K562 (cell line): ENCODE data around the gene PRPSAP1. TPM values are rescaled to one million over a fixed set of nuclear protein-coding genes. Genes with fewer than 3 reads are reported as not detected.
A peak's percentile ranks its signal among the peaks of the same experiment; 100 is the strongest.

Experiments
- ATAC-seq: fragments of 200-7000 bp; cut with Tn5 transposase; 3 replicates; pipeline ENCODE4 v1.9.1; 2020; ENCODE audit warnings: moderate library complexity
- BruUV-seq: library from RNA; stranded (reverse); fragments of 400-500 nt; replicated peaks from 2 replicates; lab custom pipeline; 2021; lab: Mats Ljungman, UMichigan
- CTCF ChIA-PET: fragments of 300-600 bp; formaldehyde crosslinking; extraction: SDS; loops from one replicate; lab custom pipeline; 2021; ENCODE audit warnings: low intra/inter-chr PET ratio; lab: Yijun Ruan, JAX
- POLR2A ChIA-PET: fragments of 300-600, 350-650 bp; sonication (Branson Sonifier 250); formaldehyde crosslinking; extraction: SDS; loops from one replicate; lab custom pipeline; 2021; ENCODE audit warnings: antibody characterized with exemption, inconsistent platforms; lab: Yijun Ruan, JAX
- DNase-seq, 4 experiments: peaks; one replicate each; pipeline versions ENCODE4 v3.0.0 to v3.0.0-alpha.2; 2011 to 2018; ENCODE audit warnings: low spot score in 3 of 4, mixed read lengths in 3 of 4; ENCODE audit errors: extremely low read depth in 1 of 4
- FAIRE-seq: peaks from 2 replicates; lab custom pipeline; 2011; peaks lifted over from hg19 to GRCh38; lab: Jason Lieb, UNC
- H2AFZ ChIP-seq: 2 replicates; pipeline ENCODE4 v1.6.0; 2011; ENCODE audit warnings: low read depth, low read length, control low read depth, inconsistent platforms
- H3K27ac ChIP-seq: fragments of 200-600 bp; 3 replicates; pipeline ENCODE4 v1.8.0; 2011; ENCODE audit warnings: low read depth, mild to moderate bottlenecking, control low read depth, inconsistent platforms, low read length, moderate library complexity, mixed read lengths; ENCODE audit errors: extremely low read depth
- H3K27me3 ChIP-seq, 2 experiments: fragments of 300-600 bp in 1 of 2; 2 replicates in 1 of 2; 3 replicates in 1 of 2; pipeline versions ENCODE4 v1.6.0 to v1.8.0; 2011; ENCODE audit warnings: inconsistent platforms in 2 of 2, low read length in 2 of 2, mild to moderate bottlenecking in 1 of 2, mixed read lengths in 1 of 2, moderate library complexity in 1 of 2; ENCODE audit not compliant: control insufficient read depth in 2 of 2, insufficient read depth in 2 of 2
- H3K36me3 ChIP-seq: fragments of 300-600 bp; 3 replicates; pipeline ENCODE4 v1.8.0; 2011; ENCODE audit warnings: mild to moderate bottlenecking, low read length, inconsistent platforms; ENCODE audit not compliant: control insufficient read depth, insufficient read depth
- H3K4me1 ChIP-seq, 2 experiments: fragments of 200-600 bp in 1 of 2; replicated peaks in 1 of 2; 2 replicates in 1 of 2; 3 replicates in 1 of 2; pipeline versions ENCODE4 v1.5.1 to v1.8.0; 2011; ENCODE audit warnings: inconsistent platforms in 2 of 2, low read length in 2 of 2, mild to moderate bottlenecking in 1 of 2, mixed read lengths in 1 of 2, moderate library complexity in 1 of 2; ENCODE audit not compliant: control insufficient read depth in 2 of 2, insufficient read depth in 2 of 2
- H3K4me2 ChIP-seq: 2 replicates; pipeline ENCODE4 v1.6.1; 2011; ENCODE audit warnings: low read length, control low read depth, inconsistent platforms, mixed read lengths; ENCODE audit not compliant: insufficient read depth
- H3K4me3 ChIP-seq: fragments of 200-600 bp; sonication (generic), shearing (Covaris generic); 2 replicates; pipeline ENCODE4 v1.5.1; 2016; ENCODE audit warnings: control low read depth, inconsistent platforms
- H3K79me2 ChIP-seq: fragments of 200-600 bp; 3 replicates; pipeline ENCODE4 v1.8.0; 2011; ENCODE audit warnings: low read length, inconsistent platforms; ENCODE audit not compliant: control insufficient read depth, insufficient read depth
- H3K9ac ChIP-seq, 2 experiments: 2 replicates each; pipeline versions ENCODE4 v1.6.0 to v1.6.1; 2011; ENCODE audit warnings: low read depth in 2 of 2, low read length in 2 of 2, control low read depth in 1 of 2, inconsistent platforms in 1 of 2, mild to moderate bottlenecking in 1 of 2, mixed read lengths in 1 of 2; ENCODE audit not compliant: insufficient read depth in 1 of 2
- H3K9me1 ChIP-seq: one replicate; pipeline ENCODE4 v1.6.0; 2011; ENCODE audit warnings: inconsistent platforms, mild to moderate bottlenecking, low read length, moderate library complexity; ENCODE audit not compliant: control insufficient read depth, insufficient read depth
- H3K9me3 ChIP-seq: replicated peaks from 2 replicates; pipeline ENCODE4 v1.5.1; 2011; ENCODE audit warnings: low read depth, low read length, inconsistent platforms; ENCODE audit not compliant: control insufficient read depth, insufficient read depth
- H4K20me1 ChIP-seq: replicated peaks from 2 replicates; pipeline ENCODE4 v1.6.1; 2011; ENCODE audit warnings: low read length, inconsistent platforms, mixed read lengths; ENCODE audit not compliant: control insufficient read depth, insufficient read depth
- CBX3 ChIP-seq, 2 experiments: IDR thresholded peaks; 1 replicate in 1 of 2; 2 replicates in 1 of 2; pipeline ENCODE4 v1.6.1; 2012; ENCODE audit warnings: inconsistent platforms in 2 of 2, low read length in 2 of 2, borderline replicate concordance in 1 of 2, control low read depth in 1 of 2
- E4F1 ChIP-seq: fragments of 250-450 bp; sonication (Bioruptor Pico); IDR thresholded peaks from 2 replicates; pipeline ENCODE4 v1.5.0; 2021; ENCODE audit warnings: mild to moderate bottlenecking, borderline replicate concordance
- GTF2A2 ChIP-seq: IDR thresholded peaks from 2 replicates; pipeline ENCODE4 v1.6.1; 2016; ENCODE audit warnings: mild to moderate bottlenecking, missing genetic modification characterization, missing compliant biosample characterization
- POLR2G ChIP-seq: fragments of 200-400 bp; formaldehyde crosslinking; IDR thresholded peaks from 2 replicates; pipeline ENCODE4 v1.6.1; 2017; ENCODE audit warnings: low read depth, mild to moderate bottlenecking, antibody characterized with exemption, low read length, moderate library complexity
- SPI1 ChIP-seq: IDR thresholded peaks from 2 replicates; pipeline ENCODE4 v1.6.1; 2011; ENCODE audit warnings: low read depth, low read length, control low read depth, borderline replicate concordance
- STAT5A ChIP-seq: IDR thresholded peaks from 2 replicates; pipeline ENCODE4 v1.6.1; 2012; ENCODE audit warnings: low read length, inconsistent platforms, borderline replicate concordance
- YBX1 ChIP-seq: fragments of 450-650 bp; IDR thresholded peaks from 2 replicates; pipeline ENCODE4 v1.7.1; 2016; ENCODE audit warnings: mild to moderate bottlenecking
- WGBS: fragments of 100-300 bp; shearing (Covaris generic); methylation state at CpG from one replicate; pipeline ENCODE4 v1.1.6; 2016; ENCODE audit warnings: low coverage, mixed read lengths; ENCODE audit not compliant: insufficient coverage; ENCODE audit errors: missing lambda C conversion rate; 5-methylcytosine and 5-hydroxymethylcytosine counted together
- in situ Hi-C: fragments of 300-500 bp; cut with MboI; formaldehyde crosslinking; loops from 4 replicates; pipeline ENCODE4 v1.15.0; 2018; ENCODE audit warnings: inconsistent platforms, mixed read lengths
- intact Hi-C: fragments of 100-400 bp; cut with micrococcal nuclease; formaldehyde crosslinking; loops from 2 replicates; pipeline ENCODE4 v1.14.2; 2022
- polyA plus RNA-seq, 8 experiments: library from polyadenylated mRNA; depleted of rRNA in 4 of 8; stranded (reverse) in 5 of 8; unstranded in 3 of 8; fragments of >200 nt; fragmentation: Nextera tagmentation in 2 of 8; fragmentation: Illumina TruSeq in 1 of 8; extraction: Ambion mirVana in 2 of 8; extraction: Trizol in 1 of 8; gene quantifications; 2 replicates each; pipeline versions ENCODE4 v1.2.1 to v1.2.3, GENCODE V29; 2011 to 2014; ENCODE audit warnings: inconsistent platforms in 1 of 8, missing spikeins in 1 of 8
- total RNA-seq, 7 experiments: library from RNA; depleted of rRNA in 6 of 7; stranded (reverse); fragments of >200 nt in 6 of 7; fragmentation: Illumina TruSeq in 2 of 7; extraction: Trizol in 2 of 7; gene quantifications; 2 replicates each; pipeline versions ENCODE4 v1.2.1 to v1.2.3, GENCODE V29; 2011 to 2021; ENCODE audit warnings: low replicate concordance in 1 of 7

PRPSAP1 gene
- total and polyA plus RNA-seq, 9 of the 15 experiments (the other 6 are each of a cell fraction or from before 2014, with no cell fraction given): 21.9 to 77.1 (median 40.8) TPM

- Histone ChIP-seq H4K20me1 (peaks cover 23% of the 10 kb centered on the region), H3K27ac (no peak overlapping the region), H3K9me1 (no peaks in the 10 kb centered on the region), H3K27me3 (no peaks in the 10 kb centered on the region), H3K9me3 (no peaks in the 10 kb centered on the region), H3K9ac (no peak overlapping the region), H3K4me3 (no peak overlapping the region), H3K36me3 (peaks cover 88% of the 10 kb centered on the region), H3K79me2 (no peaks in the 10 kb centered on the region), H3K4me2 (no peak overlapping the region), H2AFZ (no peak overlapping the region), H3K4me1 (peaks cover 0 to 9% of the 10 kb centered on the region in 2 experiments; a peak in 2 of 5 replicates)
- peak; percentile 23 for FAIRE-seq
- POLR2A ChIA-PET: interaction anchor here (0.8 to 2.4 kb wide), 6 partner anchors 10 to 125 kb away, joined by 3 to 15 read pairs (median 4); no protein-coding TSS in a partner anchor
- DNase-seq: no peak
- ATAC-seq: peak; percentile 37
- CTCF ChIA-PET: interaction anchor here (0.5 to 3.8 kb wide), 8 partner anchors 12 to 524 kb away, joined by 3 to 38 read pairs (median 3); partner anchors contain the start of gene SPHK1
- WGBS: 79% methylated on average over 18 of the region's 20 CpGs
- BruUV-seq: no TSS peak
- intact Hi-C loops: loop anchor here (1.0 to 2.0 kb wide), 3 partner anchors 34 to 95 kb away; no protein-coding TSS in a partner anchor
- TF ChIP-seq GTF2A2 (tag) (no peak), SPI1 (0 out of 2 replicates have a peak, but pooled peaks have one; percentile 3), YBX1 (no peak), E4F1 (CRISPR knock-in tag) (no peak), POLR2G (0 out of 2 replicates have a peak, but pooled peaks have one; percentile 3), STAT5A (no peak), CBX3 (IDR thresholded peaks at IDR 0.05; ENCODE audit: borderline replicate concordance in 1 of 2, low read length in 2 of 2) (no peak)
- TF ChIP-seq, all 486 proteins: peak for 2
- in situ Hi-C loops: no loop called here
Measured at GRCh38 chr17:76398523-76399174, 44.9 kb upstream of the PRPSAP1 start.
